Suprapubic skin (tissue), 4 donors: ENCODE results near the gene RERE. TPM values are rescaled to one million over a fixed set of nuclear protein-coding genes. Genes with fewer than 3 reads are reported as not detected.
"Not testable (repeated sequence)": the region's sequence is repeated elsewhere in the genome, so short reads cannot be mapped to it uniquely, and the experiment has no call there.

Source experiments
- DNase-seq, 2 donors: peaks; one replicate each; pipeline ENCODE4 v3.0.0-alpha.2; 2019; ENCODE audit warnings: low spot score in 2 of 2
- H3K27ac ChIP-seq: fragments of 200-600 bp; sonication (generic); one replicate; pipeline ENCODE4 v1.5.1; 2019
- H3K27me3 ChIP-seq: fragments of 200-600 bp; sonication (generic); one replicate; pipeline ENCODE4 v1.5.1; 2019
- H3K36me3 ChIP-seq: fragments of 200-600 bp; sonication (generic); one replicate; pipeline ENCODE4 v1.5.1; 2019
- H3K4me1 ChIP-seq: fragments of 200-600 bp; sonication (generic); one replicate; pipeline ENCODE4 v1.5.1; 2019
- H3K4me3 ChIP-seq: fragments of 200-600 bp; sonication (generic); one replicate; pipeline ENCODE4 v1.5.1; 2019; ENCODE audit warnings: mild to moderate bottlenecking
- H3K9me3 ChIP-seq: fragments of 200-600 bp; sonication (generic); one replicate; pipeline ENCODE4 v1.5.1; 2019
- EP300 ChIP-seq: sonication (generic); formaldehyde crosslinking; IDR thresholded peaks from one replicate; pipeline ENCODE4 v1.6.1; 2017; ENCODE audit warnings: antibody characterized with exemption
- POLR2A ChIP-seq, 2 donors: fragments of 450-650 bp; IDR thresholded peaks; one replicate each; pipeline ENCODE4 v1.6.1; 2017; ENCODE audit warnings: antibody characterized with exemption in 2 of 2, mild to moderate bottlenecking in 2 of 2, moderate library complexity in 2 of 2
- POLR2AphosphoS5 ChIP-seq, 3 donors: sonication (generic); formaldehyde crosslinking; IDR thresholded peaks; one replicate each; pipeline ENCODE4 v1.6.1; 2017; ENCODE audit warnings: antibody characterized with exemption in 3 of 3
- WGBS: methylation state at CpG from one replicate; pipeline ENCODE4 v1.1.5; 2018; 5-methylcytosine and 5-hydroxymethylcytosine counted together
- total RNA-seq, 4 donors: library from RNA; depleted of rRNA; stranded (reverse); fragments of >200 nt; gene quantifications; one replicate each; pipeline ENCODE4 v1.1.0, GENCODE V29; 2016
- TF ChIP-seq, protein P1 (sequence below), 2 donors: fragments of 200-600 bp in 1 of 2; fragments of 450-650 bp in 1 of 2; sonication (generic) in 1 of 2; IDR thresholded peaks; one replicate each; pipeline ENCODE4 v1.5.1; 2016 to 2019; ENCODE audit warnings: antibody characterized with exemption in 2 of 2, mild to moderate bottlenecking in 1 of 2, moderate library complexity in 1 of 2

RERE gene
- total RNA-seq, 4 donors from 2014 or later: 43.4 to 113 (median 83.3) TPM

DNA sequence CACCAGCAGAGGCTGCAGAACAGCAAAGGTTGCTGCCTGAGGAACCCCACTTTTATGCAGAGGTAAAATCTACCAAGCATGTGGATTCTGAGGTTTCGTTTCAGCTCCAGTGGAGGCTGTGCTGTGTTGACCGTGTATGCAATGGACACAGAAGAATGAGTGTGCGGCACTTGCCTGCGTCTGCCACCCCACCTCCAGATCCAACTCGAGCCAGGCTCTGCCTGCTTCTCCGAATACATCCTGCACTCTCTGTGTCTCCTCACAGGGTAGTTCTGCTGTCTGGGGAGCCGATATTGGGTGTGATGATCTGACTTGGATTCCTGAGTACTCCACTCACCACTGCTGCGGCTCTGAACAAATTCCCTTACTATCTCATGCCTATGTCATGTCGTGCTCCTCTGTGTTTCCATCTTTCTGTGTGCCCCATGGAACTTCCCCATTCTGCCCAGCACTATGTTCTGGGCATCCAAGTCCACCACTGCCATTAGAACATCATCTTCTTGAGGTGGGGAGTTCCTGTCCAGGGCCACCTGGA, 369.8 kb downstream of the RERE start:
- WGBS: 99% methylated on average over 9 of the region's 9 CpGs
- no peaks in the 10 kb centered on the region for H3K9me3 ChIP-seq
- no peak for DNase-seq
- H3K4me1 ChIP-seq: peaks cover 28% of the 10 kb centered on the region
- H3K4me3 ChIP-seq: no peak overlapping the region
- H3K36me3 ChIP-seq: no peaks in the 10 kb centered on the region
- no peaks in the 10 kb centered on the region for H3K27me3 ChIP-seq
- H3K27ac ChIP-seq: no peak overlapping the region
- TF ChIP-seq, protein P1, sequence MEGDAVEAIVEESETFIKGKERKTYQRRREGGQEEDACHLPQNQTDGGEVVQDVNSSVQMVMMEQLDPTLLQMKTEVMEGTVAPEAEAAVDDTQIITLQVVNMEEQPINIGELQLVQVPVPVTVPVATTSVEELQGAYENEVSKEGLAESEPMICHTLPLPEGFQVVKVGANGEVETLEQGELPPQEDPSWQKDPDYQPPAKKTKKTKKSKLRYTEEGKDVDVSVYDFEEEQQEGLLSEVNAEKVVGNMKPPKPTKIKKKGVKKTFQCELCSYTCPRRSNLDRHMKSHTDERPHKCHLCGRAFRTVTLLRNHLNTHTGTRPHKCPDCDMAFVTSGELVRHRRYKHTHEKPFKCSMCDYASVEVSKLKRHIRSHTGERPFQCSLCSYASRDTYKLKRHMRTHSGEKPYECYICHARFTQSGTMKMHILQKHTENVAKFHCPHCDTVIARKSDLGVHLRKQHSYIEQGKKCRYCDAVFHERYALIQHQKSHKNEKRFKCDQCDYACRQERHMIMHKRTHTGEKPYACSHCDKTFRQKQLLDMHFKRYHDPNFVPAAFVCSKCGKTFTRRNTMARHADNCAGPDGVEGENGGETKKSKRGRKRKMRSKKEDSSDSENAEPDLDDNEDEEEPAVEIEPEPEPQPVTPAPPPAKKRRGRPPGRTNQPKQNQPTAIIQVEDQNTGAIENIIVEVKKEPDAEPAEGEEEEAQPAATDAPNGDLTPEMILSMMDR (IDR thresholded peaks at IDR 0.05): no peak
- no peak for TF ChIP-seq POLR2AphosphoS5 (IDR thresholded peaks at IDR 0.05)
- no peak for TF ChIP-seq POLR2A (IDR thresholded peaks at IDR 0.05)
- no peak for TF ChIP-seq EP300

DNA sequence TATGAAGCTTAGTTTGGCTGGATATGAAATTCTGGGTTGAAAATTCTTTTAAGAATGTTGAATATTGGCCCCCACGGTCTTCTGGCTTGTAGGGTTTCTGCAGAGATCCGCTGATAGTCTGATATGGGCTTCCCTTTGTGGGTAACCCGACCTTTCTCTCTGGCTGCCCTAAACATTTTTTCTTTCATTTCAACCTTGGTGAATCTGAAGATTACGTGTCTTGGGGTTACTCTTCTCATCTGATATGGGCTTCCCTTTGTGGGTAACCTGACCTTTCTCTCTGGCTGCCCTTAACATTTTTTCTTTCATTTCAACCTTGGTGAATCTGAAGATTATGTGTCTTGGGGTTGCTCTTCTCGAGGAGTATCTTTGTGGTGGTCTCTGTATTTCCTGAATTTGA, 371.3 kb downstream of the RERE start:
- not testable (repeated sequence) for H3K27me3 ChIP-seq, H3K36me3 ChIP-seq, DNase-seq, H3K4me3 ChIP-seq, H3K27ac ChIP-seq, H3K9me3 ChIP-seq
- 85% methylated on average over 5 of the region's 5 CpGs for WGBS
- H3K4me1 ChIP-seq: peaks cover 28% of the 10 kb centered on the region

DNA sequence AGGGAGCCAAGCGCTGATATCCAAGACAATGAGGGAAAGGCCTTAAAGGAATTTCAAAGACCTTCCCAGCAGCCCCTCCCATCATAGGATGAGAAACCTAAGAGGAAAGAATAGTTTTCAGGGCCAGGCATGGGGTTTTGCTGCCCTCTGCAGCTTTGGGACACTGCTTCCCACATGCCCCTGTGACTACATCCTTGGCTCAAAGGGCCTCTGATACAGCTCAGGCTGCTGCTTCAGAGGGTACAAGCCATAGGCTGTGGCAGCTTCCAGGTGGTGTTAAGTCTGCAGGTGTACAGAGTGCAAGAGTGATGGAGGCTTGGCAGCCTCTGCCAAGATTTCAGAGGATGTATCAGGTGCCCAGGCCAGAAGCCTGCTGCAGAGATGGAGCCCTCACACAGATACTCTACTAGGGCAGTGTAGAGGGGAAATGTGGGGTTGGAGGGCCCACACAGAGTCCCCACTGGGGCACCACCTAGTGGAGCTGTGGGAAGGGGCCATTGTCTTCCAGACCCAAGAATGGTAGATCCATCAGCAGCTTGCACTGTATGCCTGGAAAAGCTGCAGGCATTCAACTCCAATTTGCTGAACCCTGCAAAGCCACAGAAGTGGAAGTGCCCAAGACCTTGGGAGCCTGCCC, 373.8 kb downstream of the RERE start:
- no peak for TF ChIP-seq EP300
- TF ChIP-seq POLR2AphosphoS5 (IDR thresholded peaks at IDR 0.05): no peak
- TF ChIP-seq, protein P1 (IDR thresholded peaks at IDR 0.05): no peak
- Histone ChIP-seq H3K4me1 (peaks cover 16% of the 10 kb centered on the region), H3K4me3 (no peak overlapping the region), H3K9me3 (no peaks in the 10 kb centered on the region), H3K27ac (peak overlapping the region; percentile 6), H3K36me3 (no peaks in the 10 kb centered on the region), H3K27me3 (no peaks in the 10 kb centered on the region)
- WGBS: 97% methylated on average over 1 of the region's 1 CpG
- no peak for DNase-seq

DNA sequence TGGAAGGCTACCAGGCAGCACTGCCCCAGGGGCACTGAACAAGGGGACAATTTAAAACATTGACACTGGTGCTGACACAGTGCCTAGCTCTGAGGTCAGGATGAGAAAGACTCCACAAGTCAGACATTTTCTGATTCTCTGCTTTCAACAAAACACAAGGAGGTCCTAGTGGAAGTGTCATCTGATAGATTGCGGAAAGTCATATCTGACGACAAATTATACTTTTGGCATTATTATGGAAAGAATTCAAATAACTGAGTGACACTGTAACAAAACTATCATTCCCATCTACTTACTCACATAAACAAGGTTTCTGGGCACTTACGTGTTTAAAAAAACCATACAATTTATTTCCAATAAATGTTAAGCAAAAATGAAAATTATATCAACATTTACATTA, 376.0 kb downstream of the RERE start:
- H3K9me3 ChIP-seq: no peaks in the 10 kb centered on the region
- no peaks in the 10 kb centered on the region for H3K27me3 ChIP-seq
- peaks cover 16% of the 10 kb centered on the region for H3K4me1 ChIP-seq
- 76% methylated on average over 3 of the region's 3 CpGs for WGBS
- H3K36me3 ChIP-seq: no peaks in the 10 kb centered on the region
- DNase-seq: no peak
- no peak overlapping the region for H3K4me3 ChIP-seq
- no peak overlapping the region for H3K27ac ChIP-seq
- TF ChIP-seq POLR2AphosphoS5 (IDR thresholded peaks at IDR 0.05) (no peak), POLR2A (IDR thresholded peaks at IDR 0.05) (no peak), EP300 (no peak)
- TF ChIP-seq, protein P1 (IDR thresholded peaks at IDR 0.05): no peak

DNA sequence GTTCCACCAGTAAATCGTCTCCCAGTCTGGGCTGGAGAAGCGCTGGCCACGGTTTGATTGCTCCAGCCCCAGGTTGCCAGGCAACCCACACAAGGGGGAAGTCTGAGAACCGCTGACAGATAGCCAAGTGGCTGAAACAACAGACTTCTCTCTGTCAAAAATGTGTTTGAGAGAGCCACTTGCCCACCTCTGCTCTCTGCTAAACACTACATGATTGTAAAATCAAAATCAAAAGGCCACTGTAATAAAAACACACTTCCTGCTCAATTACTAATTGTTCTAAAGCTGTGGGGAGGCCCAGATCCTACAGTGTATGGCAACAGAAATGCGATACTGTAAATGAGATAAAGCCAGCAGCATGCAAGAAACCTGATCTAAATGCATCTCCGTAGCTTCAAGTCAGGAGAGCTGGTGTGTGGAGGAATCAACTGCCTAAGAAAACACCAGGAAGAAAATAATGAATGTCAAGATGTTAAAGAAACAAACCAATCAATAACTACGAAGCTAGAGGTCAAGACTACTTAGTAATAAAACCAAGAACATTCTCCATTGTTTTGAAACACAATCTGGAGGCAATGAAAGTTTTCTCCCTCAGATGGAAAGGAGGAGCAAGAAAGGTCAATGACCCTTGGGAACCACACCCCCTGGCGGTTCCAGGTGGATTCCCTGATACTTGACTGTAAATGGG, 378.3 kb downstream of the RERE start:
- Histone ChIP-seq H3K36me3 (no peaks in the 10 kb centered on the region), H3K4me3 (no peak overlapping the region), H3K27ac (peak overlapping the region; percentile 22), H3K9me3 (no peaks in the 10 kb centered on the region), H3K4me1 (peaks cover 16% of the 10 kb centered on the region), H3K27me3 (no peaks in the 10 kb centered on the region)
- peak; percentile 85 to 88 for DNase-seq
- WGBS: 34% methylated on average over 8 of the region's 8 CpGs
- TF ChIP-seq, protein P1 (IDR thresholded peaks at IDR 0.05): no peak
- TF ChIP-seq POLR2AphosphoS5 (IDR thresholded peaks at IDR 0.05) (no peak), POLR2A (IDR thresholded peaks at IDR 0.05) (no peak), EP300 (no peak)
